HG03520 (cell line): ENCODE measurements around the gene GGT5.
"Not testable (repeated sequence)": the region's sequence is repeated elsewhere in the genome, so short reads cannot be mapped to it uniquely, and the experiment has no call there.

Experiments used
- ATAC-seq: cut with Tn5 transposase; IDR thresholded peaks from one replicate; pipeline ENCODE4 v1.9.1; 2021; ENCODE audit warnings: mild to moderate bottlenecking, moderate library complexity; ENCODE audit not compliant: unreplicated experiment

GGT5 gene

GRCh38 chr22:24263479-24263878, 18.6 kb upstream of the GGT5 start:
- ATAC-seq, result not testable (repeated sequence)

GRCh38 chr22:24262185-24262749, 17.4 kb upstream of the GGT5 start:
- ATAC-seq, result not testable (repeated sequence)

DNA sequence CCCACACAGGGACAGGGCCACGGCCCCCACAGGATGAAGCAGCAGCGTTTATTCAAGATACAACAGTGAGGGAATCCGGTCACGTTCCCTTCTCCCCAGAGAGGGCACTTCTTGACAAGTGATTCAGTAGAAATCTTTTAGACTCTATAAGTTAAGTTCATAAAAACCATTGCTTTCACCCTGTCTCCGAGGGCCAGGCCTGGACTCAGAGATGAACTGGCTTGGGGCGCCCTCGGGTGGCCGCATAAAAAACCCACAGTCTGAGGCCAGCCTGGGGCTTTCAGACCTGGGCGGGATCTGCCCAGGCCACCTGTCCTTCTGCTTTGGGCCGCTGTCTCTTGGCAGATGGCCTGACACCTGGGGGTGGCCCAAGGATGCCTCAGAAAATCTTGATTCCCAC, 14.6 kb upstream of the GGT5 start:
- not testable (repeated sequence) for ATAC-seq

GRCh38 chr22:24256736-24257135, 11.9 kb upstream of the GGT5 start:
- not testable (repeated sequence) for ATAC-seq

DNA sequence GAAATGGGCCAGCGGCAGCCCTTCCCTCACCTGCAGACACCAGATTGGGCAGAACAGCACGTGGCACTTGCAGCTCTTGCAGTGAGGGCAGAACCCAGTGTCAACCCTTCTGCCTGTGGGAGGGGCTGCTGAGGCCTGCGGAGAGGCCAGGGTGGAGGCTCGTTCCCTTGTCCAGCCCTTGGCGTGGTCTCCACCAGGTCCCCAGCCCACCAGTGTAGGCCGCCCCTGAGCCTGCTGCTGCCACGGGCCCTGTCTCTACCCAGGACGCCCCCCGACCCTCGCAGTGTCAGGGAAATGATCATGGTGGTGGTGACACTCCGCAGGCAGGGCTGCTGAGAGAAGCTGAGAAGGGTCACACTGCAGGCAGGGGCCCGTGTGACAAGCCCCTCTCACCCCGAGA, 11.3 kb upstream of the GGT5 start:
- not testable (repeated sequence) for ATAC-seq

GRCh38 chr22:24253126-24253525, 8.2 kb upstream of the GGT5 start:
- not testable (repeated sequence) for ATAC-seq

GRCh38 chr22:24251286-24251685, 6.4 kb upstream of the GGT5 start:
- not testable (repeated sequence) for ATAC-seq

GRCh38 chr22:24249413-24249812, 4.5 kb upstream of the GGT5 start:
- ATAC-seq, result not testable (repeated sequence)

- ATAC-seq, result not testable (repeated sequence)
These were observed 3.7 kb upstream of the GGT5 start for GRCh38 chr22:24248611-24249010.

- no peak for ATAC-seq
These were observed 2.9 kb upstream of the GGT5 start for GRCh38 chr22:24247564-24248344.

DNA sequence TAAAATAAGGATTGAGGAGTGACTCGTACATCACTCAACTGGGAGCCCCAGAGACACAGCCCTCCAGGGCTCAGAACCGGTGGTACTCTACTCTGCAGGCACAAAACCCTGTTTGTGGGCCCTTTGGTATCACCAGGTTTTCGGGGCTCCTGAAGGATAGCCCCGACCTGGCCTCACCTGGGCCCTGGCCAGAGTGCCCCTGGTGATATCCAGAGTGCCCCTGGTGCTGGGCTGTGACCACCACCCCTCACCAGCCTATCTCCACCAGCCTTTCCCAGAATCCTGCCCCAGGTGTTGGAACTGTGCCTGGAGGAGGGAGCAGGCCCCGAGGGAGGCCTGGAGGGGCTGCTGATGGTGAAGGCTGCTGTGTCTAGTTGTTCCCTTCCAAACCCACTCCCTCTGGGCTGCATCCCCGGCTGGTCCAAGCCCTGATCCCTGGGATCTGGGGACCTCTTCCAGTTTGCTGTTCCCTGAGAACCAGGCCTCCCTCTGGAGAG, 2.2 kb upstream of the GGT5 start:
- ATAC-seq, result no peak

- ATAC-seq, result not testable (repeated sequence)
These were observed 991 bp upstream of the GGT5 start for GRCh38 chr22:24245584-24246561.

GRCh38 chr22:24244144-24244787, 616 bp downstream of the GGT5 start:
- no peak for ATAC-seq

- not testable (repeated sequence) for ATAC-seq
These were observed 1.5 kb downstream of the GGT5 start for GRCh38 chr22:24243417-24243816.

DNA sequence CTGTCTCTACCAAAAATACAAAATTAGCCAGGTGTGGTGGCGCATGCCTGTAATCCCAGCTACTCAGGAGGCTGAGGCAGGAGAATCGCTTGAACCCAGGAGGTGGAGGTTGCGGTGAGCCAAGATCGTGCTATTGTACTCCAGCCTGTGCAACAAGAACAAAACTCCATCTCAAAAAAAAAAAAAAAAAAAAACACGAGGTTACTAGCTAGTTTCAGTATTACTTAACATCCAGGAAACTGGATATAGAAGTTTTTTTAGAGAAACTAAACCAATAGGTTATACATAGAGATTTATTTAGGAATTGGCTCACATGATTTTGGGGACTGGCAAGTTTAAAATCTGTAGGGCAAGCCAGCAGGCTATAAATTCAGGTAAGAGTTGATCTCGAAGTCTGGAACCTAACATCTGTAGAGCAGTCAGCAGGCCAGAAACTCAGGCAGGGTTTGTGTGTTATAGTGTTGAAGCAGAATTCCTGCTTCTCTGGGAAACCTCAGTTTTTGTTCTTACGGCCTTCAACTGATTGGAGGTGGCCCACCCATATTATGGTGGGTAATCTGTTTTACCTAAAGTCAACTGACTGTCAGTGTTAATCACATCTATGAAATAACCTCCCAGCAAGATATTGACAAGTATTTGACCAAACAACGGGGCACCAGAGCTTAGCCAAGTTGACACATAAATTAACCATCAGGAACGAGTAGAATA, 3.7 kb downstream of the GGT5 start:
- not testable (repeated sequence) for ATAC-seq

DNA sequence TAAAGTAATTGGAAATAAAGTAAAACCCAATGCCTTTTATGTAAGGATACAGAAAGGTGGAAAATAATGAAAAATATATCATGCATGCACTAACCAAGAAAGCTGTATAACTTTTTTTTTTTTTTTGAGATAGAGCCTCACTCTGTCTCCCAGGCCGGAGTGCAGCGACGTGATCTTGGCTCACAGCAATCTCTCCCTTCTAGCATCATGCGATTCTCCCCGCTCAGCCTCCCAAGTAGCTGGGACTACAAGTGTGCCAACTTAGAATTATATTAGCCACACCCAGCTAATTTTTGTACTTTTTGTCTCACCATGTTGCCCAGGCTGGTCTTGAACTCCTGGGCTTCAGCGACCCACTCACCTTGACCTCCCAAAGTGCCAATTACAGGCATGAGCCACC, 4.5 kb downstream of the GGT5 start:
- ATAC-seq, result no peak

- ATAC-seq, result not testable (repeated sequence)
These were observed 6.7 kb downstream of the GGT5 start for GRCh38 chr22:24238101-24238694.

DNA sequence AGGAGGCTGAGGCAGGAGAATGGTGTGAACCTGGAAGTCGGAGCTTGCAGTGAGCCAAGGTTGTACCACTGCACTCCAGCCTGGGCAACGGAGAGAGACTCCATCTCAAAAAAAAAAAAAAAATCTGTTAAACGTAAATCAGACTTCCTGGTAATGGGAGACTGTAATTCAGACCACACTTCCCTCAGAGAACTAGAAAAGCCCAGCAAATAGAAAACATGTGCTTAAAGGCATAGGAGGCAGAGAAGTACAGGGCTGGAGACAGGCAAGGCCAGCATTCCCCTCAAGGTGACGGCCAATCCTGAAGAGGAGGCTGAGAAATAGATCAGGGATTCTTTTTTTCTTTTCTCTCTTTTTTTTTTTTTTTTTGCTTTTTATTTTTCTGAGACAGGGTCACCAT, 8.2 kb downstream of the GGT5 start:
- no peak for ATAC-seq

DNA sequence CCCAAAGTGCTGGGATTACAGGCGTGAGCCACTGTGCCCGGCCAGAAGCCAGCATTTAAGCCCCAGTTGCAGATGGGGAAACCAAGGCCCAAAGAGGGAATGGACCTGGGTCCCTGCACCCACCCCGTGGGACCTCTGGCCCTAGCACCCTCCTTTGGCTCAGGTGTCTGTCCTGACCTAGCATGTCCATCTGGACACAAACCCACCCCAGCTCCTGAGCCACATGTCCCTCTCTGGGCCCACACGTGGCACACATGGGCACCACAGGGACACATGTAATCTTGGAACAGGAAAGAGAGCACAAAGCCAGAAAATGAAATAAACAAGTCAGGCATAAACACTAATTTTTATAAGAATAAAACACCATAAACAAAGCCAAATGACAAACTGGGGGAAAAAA, 9.6 kb downstream of the GGT5 start:
- ATAC-seq, result no peak

DNA sequence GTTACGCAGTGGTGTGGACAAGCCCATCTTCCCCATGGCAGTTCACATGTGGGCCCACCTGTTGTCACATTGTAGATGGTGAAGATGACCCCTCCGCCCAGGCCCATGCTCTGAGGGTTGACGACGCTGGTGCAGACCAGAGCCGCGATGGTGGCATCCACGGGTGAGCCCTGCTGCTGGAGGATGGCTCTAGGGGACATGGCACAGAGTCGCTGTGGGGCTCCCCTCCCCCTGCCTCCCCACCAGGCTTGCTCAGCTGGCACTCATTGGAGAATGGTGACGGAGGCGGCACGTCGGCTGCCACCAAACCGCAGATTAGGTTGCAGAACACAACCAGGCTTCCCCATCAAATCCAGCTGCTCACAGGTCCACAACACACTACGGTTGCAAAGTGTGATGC, 11.1 kb downstream of the GGT5 start:
- no peak for ATAC-seq
